Measurements from ENCODE around the gene BHLHA15.

BHLHA15 gene

GRCh38 chr7:98221611-98222532, 10.6 kb downstream of the BHLHA15 start:
- Histone ChIP-seq H3K27ac (ENCODE audit: low read depth, low read length) (no peak overlapping the region), H3F3A (ENCODE audit: insufficient read depth) (peaks cover 12% of the 10 kb centered on the region), H2AFZ (ENCODE audit: low read depth, low read length, severe bottlenecking) (no peak overlapping the region), H3K9me3 (ENCODE audit: insufficient read depth, low read length) (no peaks in the 10 kb centered on the region), H3K9me2 (replicated peaks; ENCODE audit: insufficient read depth, low read length) (no peaks in the 10 kb centered on the region), H3K4me2 (ENCODE audit: low read depth, low read length, poor library complexity, severe bottlenecking) (no peak overlapping the region), H3K27me3 (ENCODE audit: low read length) (no peaks in the 10 kb centered on the region), H3K4me3 (ENCODE audit: insufficient read depth, low read length, poor library complexity, severe bottlenecking) (no peak overlapping the region), H3K9ac (ENCODE audit: low read length) (no peak overlapping the region), H4K20me1 (ENCODE audit: low read depth, low read length) (0 out of 2 replicates have a peak, but pooled peaks cover 5% of the 10 kb centered on the region), H3K36me3 (ENCODE audit: low read length) (no peaks in the 10 kb centered on the region), H3K79me2 (ENCODE audit: insufficient read depth, low read length) (no peaks in the 10 kb centered on the region)
- TF ChIP-seq EZH2phosphoT487 (conservative IDR thresholded peaks at IDR 0.05; ENCODE audit: low read length): no peak
- TF ChIP-seq CTCF (IDR thresholded peaks at IDR 0.05; ENCODE audit: insufficient read depth, low read length, poor library complexity, severe bottlenecking): no peak

GRCh38 chr7:98222533-98223195, 11.4 kb downstream of the BHLHA15 start:
- Histone ChIP-seq H3K79me2 (ENCODE audit: insufficient read depth, low read length) (no peaks in the 10 kb centered on the region), H3K4me3 (ENCODE audit: insufficient read depth, low read length, poor library complexity, severe bottlenecking) (no peak overlapping the region), H3K9ac (ENCODE audit: low read length) (no peak overlapping the region), H3K36me3 (ENCODE audit: low read length) (no peaks in the 10 kb centered on the region), H2AFZ (ENCODE audit: low read depth, low read length, severe bottlenecking) (no peak overlapping the region), H3K4me2 (ENCODE audit: low read depth, low read length, poor library complexity, severe bottlenecking) (no peak overlapping the region), H3K9me2 (replicated peaks; ENCODE audit: insufficient read depth, low read length) (no peaks in the 10 kb centered on the region), H3F3A (ENCODE audit: insufficient read depth) (peaks cover 12% of the 10 kb centered on the region), H4K20me1 (ENCODE audit: low read depth, low read length) (0 out of 2 replicates have a peak, but pooled peaks cover 5% of the 10 kb centered on the region), H3K27ac (ENCODE audit: low read depth, low read length) (no peak overlapping the region), H3K9me3 (ENCODE audit: insufficient read depth, low read length) (no peaks in the 10 kb centered on the region), H3K27me3 (ENCODE audit: low read length) (no peaks in the 10 kb centered on the region)
- TF ChIP-seq EZH2phosphoT487 (conservative IDR thresholded peaks at IDR 0.05; ENCODE audit: low read length): no peak
- no peak for TF ChIP-seq CTCF (IDR thresholded peaks at IDR 0.05; ENCODE audit: insufficient read depth, low read length, poor library complexity, severe bottlenecking)

DNA sequence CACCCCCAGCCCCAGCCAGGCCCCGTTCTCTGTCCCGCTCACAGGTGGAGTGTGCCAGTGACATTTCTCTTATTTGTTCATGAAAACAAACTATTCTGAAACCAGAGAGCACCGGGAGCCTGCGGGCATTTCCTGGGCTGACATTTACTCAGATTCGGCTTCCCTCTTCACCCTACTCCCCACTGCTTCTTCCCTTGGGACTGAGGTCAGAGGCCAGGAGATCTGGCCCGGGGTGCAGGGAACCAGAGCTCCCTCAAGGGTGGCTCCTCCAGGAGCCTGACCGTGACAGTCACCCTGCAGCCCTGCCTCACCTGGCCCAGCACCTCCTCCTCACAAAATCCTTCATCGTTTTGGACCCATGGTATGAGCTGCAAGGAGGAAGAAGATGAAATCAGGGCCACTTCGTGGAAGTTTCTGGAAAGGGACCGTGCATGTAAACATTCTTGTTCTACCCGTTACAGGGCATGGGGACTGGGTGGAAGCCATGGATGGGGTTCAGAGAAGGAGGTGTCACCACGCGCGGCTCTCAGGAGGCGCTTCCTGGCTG, 12.2 kb downstream of the BHLHA15 start:
- 0 out of 2 replicates have a peak, but pooled peaks cover 2% of the 10 kb centered on the region for H4K20me1 ChIP-seq (ENCODE audit: low read depth, low read length)
- TF ChIP-seq CTCF (IDR thresholded peaks at IDR 0.05; ENCODE audit: insufficient read depth, low read length, poor library complexity, severe bottlenecking): no peak
- no peak for TF ChIP-seq EZH2phosphoT487 (conservative IDR thresholded peaks at IDR 0.05; ENCODE audit: low read length)
- no peaks in the 10 kb centered on the region for H3K36me3 ChIP-seq (ENCODE audit: low read length)
- H3K79me2 ChIP-seq (ENCODE audit: insufficient read depth, low read length): no peaks in the 10 kb centered on the region
- no peaks in the 10 kb centered on the region for H3K9me3 ChIP-seq (ENCODE audit: insufficient read depth, low read length)
- no peaks in the 10 kb centered on the region for H3K9me2 ChIP-seq (replicated peaks; ENCODE audit: insufficient read depth, low read length)
- H3K9ac ChIP-seq (ENCODE audit: low read length): no peak overlapping the region
- no peak overlapping the region for H3K4me3 ChIP-seq (ENCODE audit: insufficient read depth, low read length, poor library complexity, severe bottlenecking)
- H3K27me3 ChIP-seq (ENCODE audit: low read length): no peaks in the 10 kb centered on the region
- no peak overlapping the region for H3K4me2 ChIP-seq (ENCODE audit: low read depth, low read length, poor library complexity, severe bottlenecking)
- H3K27ac ChIP-seq (ENCODE audit: low read depth, low read length): no peak overlapping the region
- peaks cover 11% of the 10 kb centered on the region for H3F3A ChIP-seq (ENCODE audit: insufficient read depth)
- no peak overlapping the region for H2AFZ ChIP-seq (ENCODE audit: low read depth, low read length, severe bottlenecking)
